Measurements from ENCODE around the gene DCLK1.

GRCh38 chr13:36014763-36015162 is 116.4 kb downstream of the DCLK1 start:
- TF ChIP-seq SPI1 (IDR thresholded peaks at IDR 0.05; ENCODE audit: borderline replicate concordance, low read depth) = no peak
- TF ChIP-seq CTCF (IDR thresholded peaks at IDR 0.05; ENCODE audit: insufficient read depth, low read length) = no peak
